Urinary bladder (tissue), 4 donors: ENCODE results near the gene MBD6. TPM values are rescaled to one million over a fixed set of nuclear protein-coding genes. Genes with fewer than 3 reads are reported as not detected.
A peak's percentile ranks its signal among the peaks of the same experiment; 100 is the strongest.
"Not testable (repeated sequence)": the region's sequence is repeated elsewhere in the genome, so short reads cannot be mapped to it uniquely, and the experiment has no call there.

Experiments
- DNase-seq: peaks from one replicate; pipeline ENCODE4 v3.0.0-alpha.2; 2015; ENCODE audit errors: extremely low spot score
- H3K27ac ChIP-seq: one replicate; pipeline ENCODE4 v1.5.1; 2013; ENCODE audit warnings: low read depth, mild to moderate bottlenecking, moderate library complexity
- H3K36me3 ChIP-seq: one replicate; pipeline ENCODE4 v1.6.1; 2013; ENCODE audit warnings: mild to moderate bottlenecking, moderate library complexity; ENCODE audit not compliant: insufficient read depth
- H3K4me1 ChIP-seq: one replicate; pipeline ENCODE4 v1.6.1; 2013; ENCODE audit warnings: mild to moderate bottlenecking, moderate library complexity; ENCODE audit not compliant: insufficient read depth
- H3K4me3 ChIP-seq: one replicate; pipeline ENCODE4 v1.5.1; 2013; ENCODE audit warnings: low read depth, low read length
- WGBS: extraction: QIAGEN DNeasy Blood & Tissue Kit; methylation state at CpG from one replicate; pipeline ENCODE4 v1.1.7; 2013; 5-methylcytosine and 5-hydroxymethylcytosine counted together
- polyA plus RNA-seq: library from polyadenylated mRNA; stranded (reverse); fragments of 200-250 nt; gene quantifications from one replicate; pipeline ENCODE4 v1.2.3, GENCODE V29; 2013
- total RNA-seq: library from RNA; depleted of rRNA; stranded (reverse); fragments of >200 nt; gene quantifications from one replicate; pipeline ENCODE4 v1.2.3, GENCODE V29; 2014
- donor health status: healthy with polysubstance abuse.
- donor health status: healthy.

Gene MBD6
- total and polyA plus RNA-seq, 2 donors, result 9.6 to 31.1 TPM

GRCh38 chr12:57481671-57482070 is 41.0 kb upstream of the MBD6 start:
- Histone ChIP-seq H3K36me3 (no peaks in the 10 kb centered on the region), H3K27ac (no peak overlapping the region), H3K4me1 (no peaks in the 10 kb centered on the region), H3K4me3 (no peak overlapping the region)
- no peak for DNase-seq
- 28% methylated on average over 1 of the region's 1 CpG for WGBS

DNA sequence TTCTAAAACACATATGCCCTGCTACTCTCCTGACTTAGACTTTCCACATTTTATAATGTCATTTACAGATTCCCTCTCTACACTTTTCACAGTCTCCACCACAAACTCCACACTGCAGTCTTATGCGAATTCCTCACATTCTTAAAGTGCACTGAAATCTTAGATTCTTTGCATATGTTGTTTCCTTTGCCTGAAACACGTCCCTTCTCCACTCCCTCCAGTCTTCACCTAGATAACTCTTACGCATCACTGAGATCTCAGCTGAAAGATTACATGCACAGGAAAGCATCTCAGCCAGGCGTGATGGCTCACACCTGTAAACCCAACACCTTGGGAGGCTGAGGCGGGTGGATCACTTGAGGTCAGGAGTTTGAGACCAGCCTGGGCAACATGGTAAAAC is 39.2 kb upstream of the MBD6 start:
- 36% methylated on average over 5 of the region's 5 CpGs for WGBS
- DNase-seq, result no peak
- Histone ChIP-seq H3K4me1 (no peaks in the 10 kb centered on the region), H3K4me3 (no peak overlapping the region), H3K27ac (no peak overlapping the region), H3K36me3 (no peaks in the 10 kb centered on the region)

DNA sequence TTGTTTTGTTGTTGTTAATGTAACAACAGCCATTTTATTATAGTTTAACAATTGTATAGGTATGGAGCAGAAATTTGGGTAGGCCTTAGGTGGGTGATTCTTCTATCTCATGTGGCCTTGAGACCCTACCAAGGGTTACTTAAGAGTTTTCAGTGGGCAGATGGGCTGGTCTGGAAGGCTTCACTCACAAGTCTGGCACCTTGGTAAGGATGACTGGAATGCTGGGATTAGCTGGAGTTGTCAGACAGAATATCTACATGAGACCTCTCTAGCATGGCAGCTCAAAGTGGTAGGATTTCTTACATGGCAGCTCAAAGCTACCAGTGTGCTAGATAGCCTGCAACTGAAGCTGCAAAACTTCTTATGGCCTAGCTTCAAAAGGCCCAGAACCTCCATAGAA is 36.9 kb upstream of the MBD6 start:
- H3K27ac ChIP-seq, result no peak overlapping the region
- no peak for DNase-seq

GRCh38 chr12:57487055-57487596 is 35.5 kb upstream of the MBD6 start:
- Histone ChIP-seq H3K4me1 (peaks cover 2% of the 10 kb centered on the region), H3K36me3 (peaks cover 5% of the 10 kb centered on the region), H3K4me3 (no peak overlapping the region), H3K27ac (no peak overlapping the region)
- DNase-seq, result no peak
- WGBS, result 87% methylated on average over 27 of the region's 27 CpGs

More for the DNA sequence above, 36.9 kb upstream of the MBD6 start:
- Histone ChIP-seq H3K4me1 (peaks cover 2% of the 10 kb centered on the region), H3K36me3 (no peaks in the 10 kb centered on the region), H3K4me3 (no peak overlapping the region)

DNA sequence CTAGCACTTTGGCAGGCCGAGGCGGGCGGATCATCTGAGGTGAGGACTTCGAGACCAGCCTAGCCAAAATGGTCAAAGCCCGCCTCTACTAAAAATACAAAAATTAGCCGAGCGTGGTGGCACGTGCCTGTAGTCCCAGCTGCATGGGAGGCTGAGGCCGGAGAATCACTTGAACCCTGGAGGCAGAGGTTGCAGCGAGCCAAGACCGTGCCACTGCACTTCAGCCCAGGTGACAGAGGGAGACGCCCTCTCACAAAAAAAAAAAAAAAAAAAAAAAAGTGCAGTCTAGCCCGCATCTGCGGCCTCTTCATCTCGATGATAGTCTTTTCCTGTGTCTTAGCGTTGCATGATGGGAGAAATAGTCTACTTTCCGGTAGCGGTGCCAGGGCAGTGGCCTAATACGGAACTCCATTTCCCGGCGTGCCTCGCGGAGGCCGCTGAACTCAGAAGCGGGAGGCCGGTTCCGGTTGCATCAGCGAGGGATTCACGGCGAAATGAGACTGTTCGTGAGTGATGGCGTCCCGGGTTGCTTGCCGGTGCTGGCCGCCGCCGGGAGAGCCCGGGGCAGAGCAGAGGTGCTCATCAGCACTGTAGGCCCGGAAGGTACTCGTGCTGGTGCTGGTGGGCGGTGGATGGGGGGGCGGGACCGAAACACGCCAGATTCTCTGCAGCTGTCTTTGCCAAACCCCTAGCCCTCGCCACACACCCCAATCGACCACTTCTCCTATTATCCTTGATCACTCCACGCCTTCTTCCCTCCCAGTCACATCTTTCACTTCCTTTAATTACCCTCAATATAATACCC is 34.8 kb upstream of the MBD6 start, which contains the start of gene MARS1:
Gene MARS1, plus strand, starts transcription at position 472 of the 805 bp plus-strand sequence. Its CDS starts 23 bp downstream, at position 495.
- peaks cover 2% of the 10 kb centered on the region for H3K4me1 ChIP-seq
- peak; percentile 91 for DNase-seq
- peaks cover 6% of the 10 kb centered on the region for H3K36me3 ChIP-seq
- peak within 1 kb of the TSS; percentile 78 for H3K27ac ChIP-seq
- peak within 1 kb of the TSS; percentile 97 for H3K4me3 ChIP-seq
- 6% methylated on average over 47 of the region's 47 CpGs for WGBS

DNA sequence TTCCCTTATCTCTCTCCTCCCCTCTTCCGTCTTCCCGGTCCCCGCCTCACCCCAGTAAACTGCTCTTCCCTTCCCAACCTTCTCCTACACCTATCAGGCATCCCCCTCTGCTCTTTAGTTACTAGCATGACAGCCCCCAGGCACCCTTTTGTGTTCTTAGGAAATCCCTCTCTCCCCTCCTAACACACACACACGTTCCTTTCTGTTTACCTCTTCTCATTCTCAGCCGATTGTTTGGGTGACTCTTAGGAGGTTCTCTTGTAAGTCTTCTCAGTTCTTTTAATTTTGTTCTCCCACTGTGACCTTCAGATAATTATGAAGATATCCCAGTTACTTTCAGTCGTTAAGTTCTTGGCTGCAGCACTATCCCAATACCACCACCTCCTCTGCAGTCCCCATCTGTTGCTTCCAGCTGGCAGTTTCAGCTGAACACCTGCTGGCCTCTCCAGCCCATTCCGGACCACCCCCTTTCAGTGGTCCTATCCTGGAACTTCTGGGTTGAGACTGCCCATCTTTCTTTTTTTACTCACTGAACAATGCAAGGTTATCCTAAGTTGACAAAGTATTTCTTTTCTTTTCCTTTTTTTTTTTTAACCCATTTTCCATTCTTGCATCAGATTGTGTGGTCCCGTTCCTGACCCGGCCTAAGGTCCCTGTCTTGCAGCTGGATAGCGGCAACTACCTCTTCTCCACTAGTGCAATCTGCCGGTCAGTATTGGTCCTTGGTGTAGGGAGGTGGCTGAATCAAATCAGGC is 34.0 kb upstream of the MBD6 start:
- Histone ChIP-seq H3K27ac (no peak overlapping the region), H3K36me3 (peaks cover 7% of the 10 kb centered on the region), H3K4me1 (peaks cover 2% of the 10 kb centered on the region), H3K4me3 (peak overlapping the region; percentile 97)
- WGBS, result 30% methylated on average over 11 of the region's 11 CpGs
- no peak for DNase-seq

- WGBS, result 89% methylated on average over 5 of the region's 5 CpGs
- H3K36me3 ChIP-seq, result peaks cover 7% of the 10 kb centered on the region
- H3K27ac ChIP-seq, result no peak overlapping the region
- DNase-seq, result no peak
- H3K4me3 ChIP-seq, result no peak overlapping the region
- peaks cover 2% of the 10 kb centered on the region for H3K4me1 ChIP-seq
Measured at GRCh38 chr12:57489157-57489641, 33.4 kb upstream of the MBD6 start.

GRCh38 chr12:57490126-57490525 is 32.5 kb upstream of the MBD6 start:
- H3K4me3 ChIP-seq, result no peak overlapping the region
- WGBS, result 98% methylated on average over 4 of the region's 4 CpGs
- H3K4me1 ChIP-seq, result peaks cover 2% of the 10 kb centered on the region
- DNase-seq, result no peak
- no peak overlapping the region for H3K27ac ChIP-seq
- peaks cover 7% of the 10 kb centered on the region for H3K36me3 ChIP-seq

DNA sequence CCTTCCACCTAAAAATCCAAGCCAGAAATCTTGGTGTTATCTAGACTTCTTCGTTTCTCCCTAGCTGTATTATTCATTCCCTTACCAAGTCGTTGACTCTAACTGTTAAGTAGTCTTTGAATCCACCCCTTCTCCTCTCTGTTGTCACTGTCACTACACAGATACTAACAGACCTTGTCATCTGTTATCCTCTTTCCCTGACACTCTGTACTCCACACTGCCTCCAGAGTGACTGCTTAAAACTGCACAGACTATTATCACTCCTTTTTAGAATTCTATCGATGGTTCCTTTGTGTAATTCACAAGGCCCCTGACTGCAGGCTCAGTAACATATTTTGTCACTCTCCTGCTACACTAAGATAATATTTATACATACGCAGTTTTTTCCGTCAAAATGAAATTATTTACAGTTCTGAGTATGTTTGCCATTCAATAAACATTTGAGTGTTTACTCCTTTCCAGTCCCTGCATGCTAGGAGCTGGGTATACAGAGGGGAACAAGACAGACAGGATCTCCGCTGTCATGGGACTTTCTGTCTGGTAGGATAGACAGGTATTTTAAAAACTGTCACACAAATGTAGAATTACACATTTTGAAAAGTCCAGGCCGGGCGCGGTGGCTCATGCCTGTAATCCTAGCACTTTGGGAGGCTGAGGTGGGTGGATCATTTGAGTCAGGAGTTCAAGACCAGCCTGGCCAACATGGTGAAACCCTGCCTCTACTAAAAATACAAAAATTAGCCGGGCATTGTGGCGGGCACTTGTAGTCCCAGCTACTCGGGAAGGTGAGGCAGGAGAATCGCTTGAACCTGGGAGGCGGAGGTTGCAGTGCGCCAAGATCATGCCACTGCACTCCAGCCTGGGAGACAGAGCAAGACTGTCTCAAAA is 31.0 kb upstream of the MBD6 start:
- Histone ChIP-seq H3K27ac (no peak overlapping the region), H3K4me1 (peaks cover 2% of the 10 kb centered on the region), H3K36me3 (peaks cover 7% of the 10 kb centered on the region), H3K4me3 (no peak overlapping the region)
- WGBS, result 93% methylated on average over 15 of the region's 15 CpGs
- DNase-seq, result no peak

DNA sequence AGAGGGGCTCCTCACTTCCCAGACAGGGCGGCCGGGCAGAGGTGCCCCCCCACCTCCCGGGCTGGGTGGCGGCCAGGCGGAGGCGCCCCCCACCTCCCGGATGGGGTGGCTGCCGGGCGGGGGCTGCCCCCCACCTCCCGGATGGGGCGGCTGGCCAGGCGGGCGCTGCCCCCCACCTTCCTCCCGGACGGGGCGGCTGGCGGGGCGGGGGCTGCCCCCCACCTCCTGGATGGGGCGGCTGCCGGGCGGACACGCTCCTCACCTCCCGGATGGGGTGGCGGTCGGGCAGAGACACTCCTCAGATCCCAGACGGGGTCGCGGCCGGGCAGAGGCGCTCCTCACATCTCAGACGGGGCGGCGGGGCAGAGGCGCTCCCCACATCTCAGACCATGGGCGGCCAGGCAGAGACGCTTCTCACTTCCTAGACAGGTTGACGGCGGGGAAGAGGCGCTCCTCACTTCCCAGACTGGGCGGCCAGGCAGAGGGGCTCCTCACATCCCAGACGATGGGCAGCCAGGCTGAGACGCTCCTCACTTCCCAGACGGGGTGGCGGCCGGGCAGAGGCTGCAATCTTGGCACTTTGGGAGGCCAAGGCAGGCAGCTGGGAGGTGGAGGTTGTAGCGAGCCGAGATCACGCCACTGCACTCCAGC is 27.4 kb upstream of the MBD6 start:
- not testable (repeated sequence) for H3K4me1 ChIP-seq, H3K27ac ChIP-seq, H3K36me3 ChIP-seq, DNase-seq, H3K4me3 ChIP-seq
- WGBS, result 95% methylated on average over 46 of the region's 48 CpGs

DNA sequence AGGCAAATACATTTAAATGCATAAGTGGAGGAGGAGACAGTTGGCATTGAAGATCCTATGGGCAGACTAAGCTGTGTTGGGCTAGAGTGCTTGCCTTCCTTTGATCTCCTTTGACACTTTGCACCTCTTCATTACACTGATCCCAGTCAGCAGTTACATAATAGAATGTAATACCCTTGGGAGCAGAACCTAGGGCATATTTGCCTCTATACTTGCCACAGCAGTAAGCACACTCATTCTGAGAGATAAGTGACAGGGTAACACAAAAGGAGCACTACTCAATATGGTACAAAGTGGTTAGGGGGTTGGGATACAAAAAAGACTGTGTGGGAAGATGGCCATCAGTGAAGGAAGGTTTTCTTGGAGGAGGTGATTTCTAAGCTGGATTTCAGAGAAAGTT is 25.8 kb upstream of the MBD6 start:
- Histone ChIP-seq H3K4me1 (no peaks in the 10 kb centered on the region), H3K36me3 (peaks cover 2% of the 10 kb centered on the region)

DNA sequence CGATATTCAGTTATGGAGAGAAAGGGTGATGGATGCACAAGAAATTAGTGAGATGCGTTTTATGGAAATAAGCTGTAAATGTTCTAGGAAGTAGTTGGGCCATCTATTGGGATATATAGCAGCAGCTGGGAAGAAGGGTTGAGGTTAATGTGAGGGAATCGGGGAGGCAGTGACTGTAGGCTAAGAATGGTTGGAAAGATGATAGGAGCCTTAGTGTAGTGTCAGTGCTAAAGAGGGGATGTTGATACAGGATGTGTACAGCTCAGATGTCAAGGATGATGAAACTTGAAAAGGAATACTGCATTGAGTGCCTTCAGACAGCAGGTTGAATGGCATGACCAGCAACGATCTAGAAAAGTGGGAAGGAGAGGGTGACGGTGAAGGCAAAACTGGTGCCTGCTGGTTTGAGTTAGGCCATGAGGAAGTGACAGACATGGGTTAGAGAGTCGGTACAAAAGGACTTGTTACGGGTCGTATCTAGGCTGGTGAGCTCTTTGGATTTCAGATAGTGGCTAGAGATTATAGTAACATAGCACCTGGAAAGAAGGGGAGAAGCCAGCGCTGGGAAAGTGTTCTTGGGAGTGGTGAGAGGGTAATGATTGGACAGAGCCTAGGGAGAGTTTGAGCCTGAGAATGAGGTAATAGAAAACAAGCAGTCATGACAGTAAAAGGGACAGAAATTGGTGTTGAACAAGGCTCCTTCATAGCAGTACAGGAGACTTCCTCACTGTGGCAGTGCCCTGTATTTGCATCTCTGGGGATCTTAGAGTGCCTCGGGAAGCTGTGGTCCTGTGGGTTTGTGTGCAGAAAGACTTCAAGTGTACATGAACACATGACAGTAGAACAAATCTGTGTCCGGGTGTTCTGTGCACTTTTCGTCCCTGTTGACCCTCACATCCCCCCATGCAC is 25.1 kb upstream of the MBD6 start:
- H3K36me3 ChIP-seq, result peaks cover 3% of the 10 kb centered on the region
- WGBS, result 93% methylated on average over 12 of the region's 12 CpGs
- H3K4me1 ChIP-seq, result no peaks in the 10 kb centered on the region
- H3K4me3 ChIP-seq, result no peak overlapping the region
- DNase-seq, result no peak
- H3K27ac ChIP-seq, result no peak overlapping the region

More for the DNA sequence above, 25.8 kb upstream of the MBD6 start:
- no peak for DNase-seq
- H3K27ac ChIP-seq, result no peak overlapping the region
- H3K4me3 ChIP-seq, result no peak overlapping the region
